HG03060 (cell line): Measurements from ENCODE around the gene PCDH9.
"Not testable (repeated sequence)": the region's sequence is repeated elsewhere in the genome, so short reads cannot be mapped to it uniquely, and the experiment has no call there.

Source experiments
- ATAC-seq: cut with Tn5 transposase; IDR thresholded peaks from one replicate; pipeline ENCODE4 v1.9.1; 2021; ENCODE audit warnings: low read depth, moderate number of reproducible peaks; ENCODE audit not compliant: unreplicated experiment

The PCDH9 gene

GRCh38 chr13:66266348-66266747, 963.8 kb downstream of the PCDH9 start:
- no peak for ATAC-seq

- no peak for ATAC-seq
Observed at GRCh38 chr13:66265371-66265770, 964.8 kb downstream of the PCDH9 start.

- no peak for ATAC-seq
Observed at GRCh38 chr13:66264971-66265370, 965.2 kb downstream of the PCDH9 start.

GRCh38 chr13:66262330-66262729, 967.8 kb downstream of the PCDH9 start:
- no peak for ATAC-seq

- ATAC-seq = not testable (repeated sequence)
Observed at GRCh38 chr13:66259426-66259825, 970.7 kb downstream of the PCDH9 start.
